NCI-H69 (cell line): ENCODE results near the gene APBB3.
A peak's percentile ranks its signal among the peaks of the same experiment; 100 is the strongest.
"Not testable (repeated sequence)": the region's sequence is repeated elsewhere in the genome, so short reads cannot be mapped to it uniquely, and the experiment has no call there.

Source experiments
- DNase-seq: peaks from one replicate; lab custom pipeline; 2025; lab: John Stamatoyannopoulos, UW

APBB3 gene

GRCh38 chr5:140564196-140565023 lies at the start of gene APBB3, which contains the start of gene SLC35A4:
Gene APBB3, minus strand, starts transcription at chr5:140564598. Its CDS starts 353 bp downstream, at chr5:140564245.
Gene SLC35A4, plus strand, starts transcription at chr5:140564828. Its CDS starts 2,342 bp downstream, at chr5:140567170.
- peak; percentile 99 for DNase-seq

- no peak for DNase-seq
Observed at GRCh38 chr5:140611020-140611521, 46.7 kb upstream of the APBB3 start.

- no peak for DNase-seq
Observed at GRCh38 chr5:140609126-140609525, 44.7 kb upstream of the APBB3 start.

- no peak for DNase-seq
Observed at GRCh38 chr5:140608722-140609121, 44.3 kb upstream of the APBB3 start.

GRCh38 chr5:140607031-140607430 lies 42.6 kb upstream of the APBB3 start:
- DNase-seq: no peak

GRCh38 chr5:140605879-140606278 lies 41.5 kb upstream of the APBB3 start:
- DNase-seq: no peak

- no peak for DNase-seq
Observed at GRCh38 chr5:140603734-140604133, 39.3 kb upstream of the APBB3 start.

GRCh38 chr5:140603446-140603698 lies 39.0 kb upstream of the APBB3 start:
- not testable (repeated sequence) for DNase-seq

GRCh38 chr5:140602147-140602546 lies 37.7 kb upstream of the APBB3 start:
- DNase-seq: no peak

GRCh38 chr5:140600096-140600495 lies 35.7 kb upstream of the APBB3 start:
- no peak for DNase-seq

GRCh38 chr5:140598836-140599235 lies 34.4 kb upstream of the APBB3 start:
- DNase-seq: no peak

- DNase-seq: peak; percentile 9
Observed at GRCh38 chr5:140596321-140596741, 31.9 kb upstream of the APBB3 start.

GRCh38 chr5:140595538-140596300 lies 31.3 kb upstream of the APBB3 start:
- DNase-seq: peak; percentile 45

GRCh38 chr5:140594169-140594568 lies 29.8 kb upstream of the APBB3 start:
- DNase-seq: peak; percentile 13

- DNase-seq: peak; percentile 75
Observed at GRCh38 chr5:140593070-140593469, 28.7 kb upstream of the APBB3 start.

GRCh38 chr5:140591747-140592372 lies 27.5 kb upstream of the APBB3 start:
- no peak for DNase-seq

GRCh38 chr5:140590861-140591260 lies 26.5 kb upstream of the APBB3 start:
- DNase-seq: no peak

GRCh38 chr5:140588311-140589070 lies 24.1 kb upstream of the APBB3 start:
- no peak for DNase-seq

GRCh38 chr5:140587495-140587894 lies 23.1 kb upstream of the APBB3 start:
- no peak for DNase-seq

- DNase-seq: not testable (repeated sequence)
Observed at GRCh38 chr5:140579188-140579747, 14.9 kb upstream of the APBB3 start.

GRCh38 chr5:140576776-140577201 lies 12.4 kb upstream of the APBB3 start:
- DNase-seq: no peak
